AG09309 (cell line): Measurements from ENCODE around the gene ZER1.

Experiments
- DNase-seq: peaks from one replicate; pipeline ENCODE4 v3.0.0-alpha.2; 2010; ENCODE audit warnings: low read depth
- H3K4me3 ChIP-seq: 2 replicates; pipeline ENCODE4 v1.5.1; 2011; ENCODE audit warnings: mild to moderate bottlenecking, low read depth, low read length, moderate library complexity; ENCODE audit not compliant: control insufficient read depth
- CTCF ChIP-seq: IDR thresholded peaks from 2 replicates; pipeline ENCODE4 v1.5.1; 2011; ENCODE audit warnings: mild to moderate bottlenecking, low read depth, low read length, inconsistent platforms; ENCODE audit not compliant: insufficient read depth, control insufficient read depth; ENCODE audit errors: missing control alignments

The ZER1 gene

GRCh38 chr9:128685636-128686489, 85.9 kb downstream of the ZER1 start:
- no peak for TF ChIP-seq CTCF
- no peak overlapping the region for H3K4me3 ChIP-seq
- no peak for DNase-seq

GRCh38 chr9:128684325-128685199, 87.2 kb downstream of the ZER1 start:
- DNase-seq = no peak
- peak overlapping the region; percentile 68 for H3K4me3 ChIP-seq
- TF ChIP-seq CTCF = no peak

- H3K4me3 ChIP-seq = peak overlapping the region; percentile 68
- TF ChIP-seq CTCF = no peak
- no peak for DNase-seq
Measured at GRCh38 chr9:128684065-128684324, 87.7 kb downstream of the ZER1 start.

- TF ChIP-seq CTCF = no peak
- DNase-seq = no peak
- H3K4me3 ChIP-seq = peak overlapping the region; percentile 68
Measured at GRCh38 chr9:128683340-128684064, 88.2 kb downstream of the ZER1 start.
